ENCODE measurements around the gene ABCA5. TPM values are rescaled to one million over a fixed set of nuclear protein-coding genes. Genes with fewer than 3 reads are reported as not detected.

Gene ABCA5
- total RNA-seq, 4 donors from 2014 or later, result 32.9 to 61.6 (median 49.2) TPM

DNA sequence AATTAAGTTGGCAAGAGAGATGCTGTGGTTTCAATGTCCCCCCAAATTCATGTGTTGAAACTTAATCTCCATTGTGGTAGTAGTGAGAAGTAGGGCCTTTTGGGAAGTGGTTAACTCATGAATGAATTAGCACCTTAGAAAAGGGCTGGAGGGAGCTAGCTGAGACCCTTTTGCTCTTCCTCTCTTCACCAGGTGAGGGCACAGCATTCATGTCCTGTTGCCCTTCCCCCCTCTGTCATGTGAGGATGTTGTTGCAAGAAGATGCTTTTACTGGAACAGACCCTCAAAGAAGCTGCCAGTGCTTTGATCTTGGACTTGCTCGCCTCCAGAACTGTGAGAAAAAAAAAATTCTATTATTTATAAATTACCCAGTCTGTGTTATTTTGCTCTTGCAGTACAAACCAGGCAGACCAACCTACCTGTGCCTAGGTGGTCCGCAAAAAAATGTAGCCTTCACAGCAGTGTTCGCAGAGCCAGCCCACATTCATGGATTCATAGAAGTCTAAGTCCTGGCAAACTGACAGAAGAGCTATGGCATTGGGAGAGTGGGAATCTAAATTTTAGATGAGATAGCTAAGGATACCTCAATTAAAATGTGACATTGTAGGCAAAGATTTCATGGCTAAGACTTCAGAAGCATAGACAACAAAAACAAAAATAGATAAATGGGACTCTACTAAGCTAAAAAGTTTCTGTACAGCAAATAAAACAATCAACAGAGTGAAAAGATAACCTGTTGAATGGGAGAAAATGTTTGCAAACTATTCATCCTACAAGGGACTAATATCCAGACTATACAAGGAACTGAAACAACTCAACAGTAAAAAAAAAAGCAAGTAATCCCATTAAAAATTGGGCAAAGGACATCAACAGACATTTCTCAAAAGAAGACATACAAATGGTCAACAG, 32.0 kb upstream of the ABCA5 start:
- TF ChIP-seq, protein P1, sequence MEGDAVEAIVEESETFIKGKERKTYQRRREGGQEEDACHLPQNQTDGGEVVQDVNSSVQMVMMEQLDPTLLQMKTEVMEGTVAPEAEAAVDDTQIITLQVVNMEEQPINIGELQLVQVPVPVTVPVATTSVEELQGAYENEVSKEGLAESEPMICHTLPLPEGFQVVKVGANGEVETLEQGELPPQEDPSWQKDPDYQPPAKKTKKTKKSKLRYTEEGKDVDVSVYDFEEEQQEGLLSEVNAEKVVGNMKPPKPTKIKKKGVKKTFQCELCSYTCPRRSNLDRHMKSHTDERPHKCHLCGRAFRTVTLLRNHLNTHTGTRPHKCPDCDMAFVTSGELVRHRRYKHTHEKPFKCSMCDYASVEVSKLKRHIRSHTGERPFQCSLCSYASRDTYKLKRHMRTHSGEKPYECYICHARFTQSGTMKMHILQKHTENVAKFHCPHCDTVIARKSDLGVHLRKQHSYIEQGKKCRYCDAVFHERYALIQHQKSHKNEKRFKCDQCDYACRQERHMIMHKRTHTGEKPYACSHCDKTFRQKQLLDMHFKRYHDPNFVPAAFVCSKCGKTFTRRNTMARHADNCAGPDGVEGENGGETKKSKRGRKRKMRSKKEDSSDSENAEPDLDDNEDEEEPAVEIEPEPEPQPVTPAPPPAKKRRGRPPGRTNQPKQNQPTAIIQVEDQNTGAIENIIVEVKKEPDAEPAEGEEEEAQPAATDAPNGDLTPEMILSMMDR (IDR thresholded peaks at IDR 0.05), result no peak
- DNase-seq (ENCODE audit: low spot score) (no peak), ATAC-seq (ENCODE audit: low FRiP score) (no peak)

GRCh38 chr17:69357701-69358100, 30.8 kb upstream of the ABCA5 start:
- ATAC-seq (ENCODE audit: low FRiP score), result no peak
- TF ChIP-seq, protein P1 (IDR thresholded peaks at IDR 0.05), result no peak
- DNase-seq (ENCODE audit: low spot score), result no peak

GRCh38 chr17:69356625-69357024, 29.7 kb upstream of the ABCA5 start:
- DNase-seq (ENCODE audit: low spot score) (no peak), ATAC-seq (ENCODE audit: low FRiP score) (no peak)
- TF ChIP-seq, protein P1 (IDR thresholded peaks at IDR 0.05), result no peak

- TF ChIP-seq, protein P1 (IDR thresholded peaks at IDR 0.05), result no peak
- ATAC-seq (ENCODE audit: low FRiP score), result no peak
Observed at GRCh38 chr17:69350911-69351310, 24.0 kb upstream of the ABCA5 start.

DNA sequence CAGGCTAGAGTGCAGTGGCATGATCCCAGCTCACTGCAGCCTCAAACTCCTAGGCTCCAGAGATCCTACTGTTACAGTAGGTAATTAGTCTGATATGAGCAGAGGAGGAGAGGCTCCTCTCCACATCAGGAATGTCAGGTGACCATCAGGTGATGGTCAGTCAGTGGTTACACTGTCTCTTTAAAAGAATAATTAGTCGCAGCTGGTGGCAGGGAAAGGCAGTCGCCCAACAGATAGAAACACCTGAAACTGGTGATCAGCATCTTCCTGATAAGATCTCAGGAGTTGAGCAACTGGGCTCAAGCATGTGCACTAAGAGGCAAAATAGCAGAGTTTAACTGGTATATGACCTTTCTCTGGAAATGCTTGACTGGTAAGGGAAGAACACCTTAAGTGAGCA, 21.5 kb upstream of the ABCA5 start:
- DNase-seq (ENCODE audit: low spot score), result no peak
- TF ChIP-seq, protein P1 (IDR thresholded peaks at IDR 0.05), result no peak

More at GRCh38 chr17:69350911-69351310, 24.0 kb upstream of the ABCA5 start:
- DNase-seq (ENCODE audit: low spot score), result no peak

GRCh38 chr17:69346766-69347165, 19.8 kb upstream of the ABCA5 start:
- TF ChIP-seq, protein P1 (IDR thresholded peaks at IDR 0.05), result no peak
- no peak for DNase-seq (ENCODE audit: low spot score)
- ATAC-seq (ENCODE audit: low FRiP score), result no peak

More for the DNA sequence above, 21.5 kb upstream of the ABCA5 start:
- no peak for ATAC-seq (ENCODE audit: low FRiP score)

- TF ChIP-seq, protein P1 (IDR thresholded peaks at IDR 0.05), result no peak
- DNase-seq (ENCODE audit: low spot score), result no peak
- ATAC-seq (ENCODE audit: low FRiP score), result no peak
Observed at GRCh38 chr17:69344939-69345338, 18.0 kb upstream of the ABCA5 start.
